GM19463 (cell line): ENCODE measurements around the gene KY.
"Not testable (repeated sequence)": the region's sequence is repeated elsewhere in the genome, so short reads cannot be mapped to it uniquely, and the experiment has no call there.

ENCODE experiments used
- ATAC-seq: cut with Tn5 transposase; IDR thresholded peaks from one replicate; pipeline ENCODE4 v1.9.1; 2021; ENCODE audit warnings: mild to moderate bottlenecking, moderate library complexity; ENCODE audit not compliant: unreplicated experiment

KY gene

GRCh38 chr3:134606033-134607025, 44.5 kb downstream of the KY start:
- no peak for ATAC-seq

GRCh38 chr3:134605556-134605955, 45.3 kb downstream of the KY start:
- ATAC-seq, result no peak

- no peak for ATAC-seq
These were observed 46.9 kb downstream of the KY start for GRCh38 chr3:134603956-134604355.

- no peak for ATAC-seq
These were observed 47.3 kb downstream of the KY start for GRCh38 chr3:134603480-134603879.

GRCh38 chr3:134602440-134602814, 48.4 kb downstream of the KY start:
- ATAC-seq, result no peak

GRCh38 chr3:134601539-134602439, 49.0 kb downstream of the KY start:
- no peak for ATAC-seq

GRCh38 chr3:134600685-134601463, 49.9 kb downstream of the KY start:
- ATAC-seq, result peak; percentile 81

- no peak for ATAC-seq
These were observed 50.6 kb downstream of the KY start for GRCh38 chr3:134600206-134600605.

- ATAC-seq, result no peak
These were observed 51.9 kb downstream of the KY start for GRCh38 chr3:134598763-134599545.

- ATAC-seq, result no peak
These were observed 53.3 kb downstream of the KY start for GRCh38 chr3:134597390-134597970.

- ATAC-seq, result not testable (repeated sequence)
These were observed 55.8 kb downstream of the KY start for GRCh38 chr3:134594986-134595385.

GRCh38 chr3:134594331-134594741, 56.5 kb downstream of the KY start:
- no peak for ATAC-seq

GRCh38 chr3:134592806-134593205, 58.0 kb downstream of the KY start:
- no peak for ATAC-seq

GRCh38 chr3:134590766-134591165, 60.1 kb downstream of the KY start:
- no peak for ATAC-seq

GRCh38 chr3:134579141-134579665, 71.6 kb downstream of the KY start:
- ATAC-seq, result no peak

GRCh38 chr3:134576831-134577230, 74.0 kb downstream of the KY start:
- no peak for ATAC-seq

- no peak for ATAC-seq
These were observed 74.4 kb downstream of the KY start for GRCh38 chr3:134576426-134576825.

GRCh38 chr3:134569899-134570298, 80.9 kb downstream of the KY start:
- not testable (repeated sequence) for ATAC-seq

GRCh38 chr3:134568790-134569189, 82.0 kb downstream of the KY start:
- ATAC-seq, result no peak
